GM23248 (cell line): ENCODE data around the gene ULK3. TPM values are rescaled to one million over a fixed set of nuclear protein-coding genes. Genes with fewer than 3 reads are reported as not detected.

ENCODE experiments used
- DNase-seq: peaks from one replicate; pipeline ENCODE4 v3.0.0-alpha.2; 2015
- H2AFZ ChIP-seq: fragments of 200-600 bp; sonication (generic); 2 replicates; pipeline ENCODE4 v1.6.1; 2016; ENCODE audit warnings: antibody characterized with exemption
- H3F3A ChIP-seq: fragments of 200-600 bp; sonication (generic); 2 replicates; pipeline ENCODE4 v1.6.1; 2016; ENCODE audit warnings: mild to moderate bottlenecking, antibody characterized with exemption, mixed run types; ENCODE audit not compliant: insufficient read depth
- H3K27ac ChIP-seq: fragments of 200-600 bp; sonication (generic); 2 replicates; pipeline ENCODE4 v1.5.1; 2016; ENCODE audit warnings: mild to moderate bottlenecking
- H3K27me3 ChIP-seq: fragments of 200-600 bp; sonication (generic); replicated peaks from 2 replicates; pipeline ENCODE4 v1.6.1; 2016; ENCODE audit warnings: mild to moderate bottlenecking; ENCODE audit not compliant: insufficient read depth
- H3K36me3 ChIP-seq: fragments of 200-600 bp; sonication (generic); 2 replicates; pipeline ENCODE4 v1.6.1; 2016; ENCODE audit warnings: low read depth, mild to moderate bottlenecking
- H3K4me1 ChIP-seq: fragments of 200-600 bp; sonication (generic); 2 replicates; pipeline ENCODE4 v1.6.1; 2016; ENCODE audit warnings: mild to moderate bottlenecking; ENCODE audit not compliant: insufficient read depth
- H3K4me2 ChIP-seq: fragments of 200-600 bp; sonication (generic); one replicate; pipeline ENCODE4 v1.6.1; 2016; ENCODE audit warnings: mild to moderate bottlenecking; ENCODE audit not compliant: unreplicated experiment
- H3K4me3 ChIP-seq: fragments of 200-600 bp; sonication (generic); 2 replicates; pipeline ENCODE4 v1.5.1; 2016; ENCODE audit warnings: mild to moderate bottlenecking
- H3K79me2 ChIP-seq: fragments of 200-600 bp; sonication (generic); 2 replicates; pipeline ENCODE4 v1.6.1; 2016; ENCODE audit warnings: mild to moderate bottlenecking; ENCODE audit not compliant: insufficient read depth
- H3K9ac ChIP-seq: fragments of 200-600 bp; sonication (generic); 2 replicates; pipeline ENCODE4 v1.6.1; 2016; ENCODE audit warnings: mild to moderate bottlenecking
- H3K9me2 ChIP-seq: fragments of 200-600 bp; sonication (generic); 2 replicates; pipeline ENCODE4 v1.6.1; 2016; ENCODE audit warnings: mixed run types, mild to moderate bottlenecking, moderate library complexity; ENCODE audit not compliant: insufficient read depth
- H3K9me3 ChIP-seq: fragments of 200-600 bp; sonication (generic); one replicate; pipeline ENCODE4 v1.6.1; 2017; ENCODE audit warnings: low read depth
- H4K20me1 ChIP-seq: fragments of 200-600 bp; sonication (generic); 2 replicates; pipeline ENCODE4 v1.6.0; 2016; ENCODE audit not compliant: insufficient read depth
- EZH2 ChIP-seq: fragments of 200-600 bp; sonication (generic); IDR thresholded peaks from 2 replicates; pipeline ENCODE4 v1.6.1; 2018; ENCODE audit warnings: antibody characterized with exemption, mild to moderate bottlenecking; ENCODE audit not compliant: insufficient read depth, poor library complexity, severe bottlenecking
- EZH2phosphoT487 ChIP-seq: fragments of 200-600 bp; sonication (generic); IDR thresholded peaks from 2 replicates; pipeline ENCODE4 v1.6.1; 2018; ENCODE audit warnings: antibody characterized with exemption, moderate library complexity, mild to moderate bottlenecking, low read depth; ENCODE audit not compliant: insufficient read depth
- WGBS, 2 experiments: methylation state at CpG; one replicate each; pipeline ENCODE4 v1.1.6; 2015 to 2017; ENCODE audit warnings: low lambda C conversion rate in 2 of 2, low coverage in 1 of 2; ENCODE audit errors: missing lambda C conversion rate in 2 of 2; 5-methylcytosine and 5-hydroxymethylcytosine counted together
- in situ Hi-C: fragments of 300-500 bp; cut with MboI; formaldehyde crosslinking; loops from 2 replicates; pipeline ENCODE4 v1.15.0; 2020
- polyA plus RNA-seq: library from polyadenylated mRNA; unstranded; fragments of >200 nt; fragmentation: Nextera tagmentation; extraction: Ambion mirVana; gene quantifications from 2 replicates; pipeline ENCODE4 v1.2.1, GENCODE V29; 2016
- total RNA-seq: library from RNA; depleted of rRNA; stranded (reverse); fragments of >200 nt; shearing (Covaris generic); gene quantifications from 2 replicates; pipeline ENCODE4 v1.2.3, GENCODE V29; 2014

The ULK3 gene
- total and polyA plus RNA-seq, 2 experiments from 2014 or later = 14.6 to 30.3 TPM

DNA sequence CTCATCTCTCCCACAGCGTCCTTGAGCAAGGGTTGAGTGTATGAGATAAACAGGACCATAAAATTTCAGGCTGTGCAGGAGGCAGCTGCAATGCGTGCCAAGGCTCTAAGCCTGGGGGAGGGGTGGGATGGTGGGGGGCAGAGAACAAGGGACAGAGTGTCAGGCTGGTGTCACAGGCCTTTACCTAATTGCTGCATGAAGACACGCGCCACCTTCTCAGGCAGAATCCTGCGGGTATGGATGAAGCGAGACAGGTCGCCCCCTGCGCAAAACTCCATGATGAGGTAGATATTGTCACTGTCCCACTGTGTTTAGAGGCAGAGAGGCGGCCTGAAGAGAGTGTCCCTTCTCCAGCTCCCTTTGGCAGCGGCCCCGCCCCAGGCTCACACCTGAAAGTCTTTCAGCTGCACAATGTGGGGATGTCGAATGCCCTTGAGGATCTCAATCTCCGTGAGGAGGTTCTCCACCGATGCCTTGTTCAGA, 1.0 kb downstream of the ULK3 start:
- Histone ChIP-seq H3K4me2 (peak overlapping the region; percentile 83), H2AFZ (0 out of 2 replicates have a peak overlapping the region, but pooled peaks have one; percentile 96), H3K36me3 (no peaks in the 10 kb centered on the region), H3K9me2 (no peaks in the 10 kb centered on the region), H3K9ac (peak overlapping the region; percentile 90), H3K27ac (no peak overlapping the region), H4K20me1 (no peaks in the 10 kb centered on the region), H3K9me3 (no peaks in the 10 kb centered on the region), H3F3A (peaks cover 6% of the 10 kb centered on the region; the same call in 1 of the 2 replicates), H3K79me2 (no peaks in the 10 kb centered on the region), H3K27me3 (no peaks in the 10 kb centered on the region), H3K4me3 (peak overlapping the region; percentile 92), H3K4me1 (peaks cover 7% of the 10 kb centered on the region; the same call in 1 of the 2 replicates)
- WGBS, 2 experiments = 70 to 71% methylated on average over 14 of the region's 14 CpGs
- in situ Hi-C loops = no loop called here
- DNase-seq = no peak
- TF ChIP-seq EZH2 (no peak), EZH2phosphoT487 (no peak)

DNA sequence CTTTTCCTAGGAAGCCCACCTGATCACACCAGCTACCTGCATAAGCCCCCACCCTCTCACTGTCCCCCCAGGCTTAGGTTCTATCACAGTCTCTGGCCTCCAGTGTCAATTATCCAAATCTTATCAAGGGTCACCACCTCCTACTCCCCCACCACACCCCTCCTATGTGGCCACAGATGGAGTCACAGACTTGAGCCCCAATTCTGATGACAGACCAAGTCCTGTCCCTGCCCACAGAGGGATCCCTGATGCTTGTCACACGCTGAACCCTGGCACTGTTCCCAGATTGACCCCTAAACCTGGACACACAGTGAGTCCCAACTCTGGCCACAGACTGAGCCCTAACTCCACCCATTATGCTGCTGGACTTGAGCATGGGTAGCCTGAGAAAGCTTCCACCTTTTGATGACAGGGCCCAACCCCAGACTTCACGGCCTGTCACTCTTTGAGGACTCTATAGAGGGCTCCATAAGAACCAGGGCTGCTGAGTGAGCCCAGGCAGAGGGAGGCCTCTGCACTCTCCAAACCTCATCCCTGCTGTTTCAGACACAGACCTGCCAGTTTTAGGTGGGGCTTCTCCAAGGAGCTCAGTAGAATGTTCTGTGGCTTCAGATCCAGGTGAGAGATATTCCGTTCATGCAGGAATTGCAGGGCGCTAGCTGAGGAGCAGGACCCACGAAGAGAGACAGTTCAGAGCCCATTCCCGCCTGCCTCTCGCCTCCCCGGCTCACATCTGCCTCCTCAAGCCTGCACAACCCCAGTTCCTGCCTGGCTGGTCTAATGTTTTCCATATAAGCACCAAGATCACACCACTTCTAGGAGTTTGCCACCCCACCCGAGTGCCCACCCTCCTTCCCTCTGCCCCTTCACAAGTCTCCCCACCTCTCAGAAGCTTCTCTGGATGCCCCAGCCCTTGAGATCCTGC, 1.8 kb downstream of the ULK3 start:
- Histone ChIP-seq H3K9me2 (no peaks in the 10 kb centered on the region), H3K27me3 (no peaks in the 10 kb centered on the region), H3K27ac (no peak overlapping the region), H3K4me2 (no peak overlapping the region), H3K9me3 (no peaks in the 10 kb centered on the region), H3K4me1 (peaks cover 7% of the 10 kb centered on the region; the same call in 1 of the 2 replicates), H2AFZ (no peak overlapping the region), H3K36me3 (no peaks in the 10 kb centered on the region), H3K4me3 (no peak overlapping the region), H4K20me1 (no peaks in the 10 kb centered on the region), H3K9ac (no peak overlapping the region), H3K79me2 (no peaks in the 10 kb centered on the region), H3F3A (peaks cover 6% of the 10 kb centered on the region; the same call in 1 of the 2 replicates)
- in situ Hi-C loops = no loop called here
- TF ChIP-seq EZH2 (no peak), EZH2phosphoT487 (no peak)
- WGBS, 2 experiments = 85 to 92% methylated on average over 9 of the region's 9 CpGs
- DNase-seq = no peak

DNA sequence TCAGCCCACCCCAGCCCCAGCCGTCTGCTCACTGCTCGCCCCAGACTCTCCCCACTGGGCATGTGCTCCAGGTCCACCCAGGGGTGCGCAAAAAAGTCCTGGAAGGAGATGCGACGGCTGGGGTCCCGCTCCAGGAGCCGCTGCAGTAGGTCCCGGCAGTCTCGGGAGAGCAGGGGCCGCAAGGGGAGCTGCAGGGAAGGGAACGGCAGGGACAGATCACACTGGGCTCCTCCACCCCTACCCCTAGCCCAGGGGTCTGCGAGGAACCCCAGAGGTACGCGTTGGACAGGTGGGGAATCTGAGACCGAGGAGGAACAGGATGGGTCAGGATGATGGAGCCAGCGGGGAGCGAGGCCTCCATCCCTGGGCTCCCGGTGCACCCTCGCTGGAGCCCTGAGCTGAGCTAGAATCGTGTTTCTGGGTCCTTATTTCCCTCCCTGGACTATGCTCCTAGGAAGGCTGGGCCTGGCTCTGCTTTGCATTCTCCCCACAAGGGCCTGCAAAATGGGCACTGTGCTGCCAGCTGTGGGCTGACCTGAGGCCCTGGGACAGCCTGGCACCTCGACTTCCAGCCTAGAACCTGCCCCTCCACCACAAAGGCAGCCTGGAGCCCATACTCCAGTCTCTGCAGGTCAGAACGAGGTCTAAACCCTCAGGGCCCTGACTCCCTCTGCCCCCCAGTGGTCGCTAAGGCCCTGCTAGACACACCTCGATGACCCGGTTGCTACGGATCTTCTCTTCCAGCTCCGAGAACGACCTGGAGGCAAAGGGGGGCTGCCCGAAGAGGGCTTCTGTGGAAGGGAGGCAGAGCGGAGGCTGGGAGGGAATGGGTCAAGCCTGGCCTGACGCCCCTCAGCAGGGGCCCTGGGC, 3.2 kb downstream of the ULK3 start:
- H3K79me2 ChIP-seq = no peaks in the 10 kb centered on the region
- no peaks in the 10 kb centered on the region for H3K9me2 ChIP-seq
- no peak overlapping the region for H2AFZ ChIP-seq
- H3K27ac ChIP-seq = no peak overlapping the region
- no peaks in the 10 kb centered on the region for H3F3A ChIP-seq
- H4K20me1 ChIP-seq = no peaks in the 10 kb centered on the region
- H3K27me3 ChIP-seq = no peaks in the 10 kb centered on the region
- no peak overlapping the region for H3K4me2 ChIP-seq
- TF ChIP-seq EZH2 (no peak), EZH2phosphoT487 (no peak)
- H3K36me3 ChIP-seq = no peaks in the 10 kb centered on the region
- DNase-seq = no peak
- H3K9ac ChIP-seq = no peak overlapping the region
- H3K9me3 ChIP-seq = no peaks in the 10 kb centered on the region
- in situ Hi-C loops = no loop called here
- 87 to 91% methylated on average over 31 of the region's 31 CpGs for WGBS, 2 experiments
- peaks cover 7% of the 10 kb centered on the region; the same call in 1 of the 2 replicates for H3K4me1 ChIP-seq
- no peak overlapping the region for H3K4me3 ChIP-seq
